Hematopoietic multipotent progenitor cell treated with erythropoietin and hydrocortisone succinate and interleukin-3 and kit ligand, for 4 days (in vitro differentiated cells): ENCODE measurements around the gene METAP2.
A peak's percentile ranks its signal among the peaks of the same experiment; 100 is the strongest.
"Not testable (repeated sequence)": the region's sequence is repeated elsewhere in the genome, so short reads cannot be mapped to it uniquely, and the experiment has no call there.

Experiments used
- DNase-seq: peaks from one replicate; pipeline ENCODE4 v3.0.0-alpha.2; 2015

METAP2 gene

GRCh38 chr12:95473884-95474659 lies at the start of gene METAP2:
METAP2 (plus strand) TSS chr12:95474152; CDS start chr12:95474180, 28 bp downstream.
- DNase-seq = peak; percentile 99

DNA sequence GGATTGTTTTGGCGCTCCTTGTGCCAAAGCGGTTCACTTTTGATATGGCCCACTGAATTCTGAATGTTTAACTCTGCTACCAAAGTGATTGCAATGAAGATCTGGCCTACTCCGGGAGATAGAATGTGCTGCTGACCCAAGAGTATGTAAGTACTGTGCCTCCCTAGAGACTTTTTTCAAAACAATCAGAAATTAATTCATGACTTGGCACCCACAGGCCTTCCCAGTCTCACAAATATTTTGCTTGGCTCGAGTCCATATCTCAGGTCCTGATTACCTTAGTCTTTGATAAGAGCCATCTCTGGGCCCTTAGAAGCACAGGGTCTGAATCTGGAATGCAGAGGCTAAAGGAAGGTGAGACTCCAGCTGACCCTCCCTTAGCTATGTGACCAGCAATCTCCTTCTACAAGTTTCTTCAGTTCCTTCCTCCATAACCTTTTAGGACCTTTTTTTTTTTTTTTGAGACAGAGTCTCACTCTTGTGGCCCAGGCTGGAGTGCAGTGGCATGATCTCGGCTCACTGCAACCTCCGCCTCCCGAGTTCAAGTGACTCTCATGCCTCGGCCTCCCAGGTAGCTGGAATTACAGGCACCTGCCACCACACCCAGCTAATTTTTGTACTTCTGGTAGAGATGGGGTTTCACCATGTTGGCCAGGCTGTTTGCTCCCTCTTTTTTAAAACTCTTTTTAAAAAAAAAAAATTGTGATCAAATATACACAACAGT lies 49.5 kb upstream of the METAP2 start:
- DNase-seq = no peak

- no peak for DNase-seq
Observed at GRCh38 chr12:95429172-95429510, 44.8 kb upstream of the METAP2 start.

DNA sequence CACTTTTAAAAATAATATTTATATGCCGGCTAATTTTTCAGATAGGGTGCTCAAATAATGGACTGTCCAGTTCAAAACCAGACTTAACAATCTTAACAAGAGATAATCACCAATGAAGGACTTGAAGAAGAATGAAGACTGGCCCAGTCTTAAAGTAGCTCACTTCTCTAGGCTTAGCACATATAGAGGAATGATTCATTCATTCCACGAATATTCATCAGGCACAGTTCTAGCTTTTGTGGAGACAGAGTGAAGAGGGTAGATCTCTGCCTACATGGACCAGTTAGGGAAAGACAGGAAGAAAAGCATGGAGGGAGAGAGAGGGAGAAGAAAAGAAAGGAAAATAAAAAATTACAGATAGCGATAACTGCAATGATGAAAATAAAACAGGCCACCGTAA lies 42.8 kb upstream of the METAP2 start:
- no peak for DNase-seq

GRCh38 chr12:95435355-95435754 lies 38.6 kb upstream of the METAP2 start:
- no peak for DNase-seq

DNA sequence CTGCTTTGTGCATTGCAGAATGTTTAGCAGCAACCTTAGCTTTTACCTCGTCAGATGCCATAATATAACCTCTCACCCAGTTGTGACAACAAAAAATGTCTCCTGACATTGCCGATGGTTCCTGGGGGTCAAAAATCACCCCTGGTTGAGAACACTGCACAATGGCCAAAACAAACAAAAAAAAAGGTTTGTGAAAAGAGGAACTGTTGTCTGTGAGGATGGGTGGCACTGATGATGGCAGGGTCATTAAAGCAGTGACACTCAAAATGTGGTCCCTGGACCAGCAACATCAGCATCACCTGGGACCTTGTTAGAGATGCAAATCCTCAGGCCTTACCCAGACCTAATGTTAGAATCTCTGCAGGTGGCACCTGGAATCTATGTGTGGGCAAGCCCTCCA lies 36.4 kb upstream of the METAP2 start:
- DNase-seq = no peak

DNA sequence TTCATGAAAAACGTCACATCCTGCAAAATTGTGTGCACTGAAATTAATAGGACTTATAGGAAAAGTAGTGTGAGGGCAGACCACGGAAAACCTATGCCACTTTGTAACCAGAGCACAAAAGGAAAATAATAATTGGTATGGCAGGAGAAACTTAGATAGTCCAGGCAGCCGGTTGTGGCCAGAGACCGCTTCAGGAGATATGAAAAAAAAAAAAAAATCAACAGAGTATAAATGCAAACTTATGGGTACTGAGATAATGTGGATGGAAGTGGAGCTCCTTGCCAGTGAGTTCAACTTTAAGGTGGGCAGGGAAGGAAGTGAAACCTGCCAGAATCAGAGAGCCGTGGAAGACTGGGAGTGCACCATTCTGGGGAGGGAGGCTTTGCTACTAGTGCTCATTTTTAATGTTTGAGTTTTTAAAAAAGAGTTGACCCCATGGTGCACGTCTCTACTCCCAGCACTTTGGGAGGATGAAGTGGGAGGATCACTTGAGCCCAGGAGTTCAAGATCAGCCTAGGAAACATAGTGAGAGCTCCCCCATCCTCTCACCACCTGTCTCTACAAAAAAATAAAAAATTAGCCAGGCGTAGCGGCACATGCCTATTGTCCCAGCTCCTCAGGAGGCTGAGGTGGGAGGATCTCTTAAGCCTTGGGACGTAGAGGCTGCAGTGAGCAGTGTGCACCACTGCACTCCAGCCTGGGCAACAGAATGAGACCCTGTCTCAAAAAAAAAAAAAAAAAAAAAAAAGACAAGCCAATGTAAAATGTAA lies 34.3 kb upstream of the METAP2 start:
- DNase-seq = peak; percentile 61

DNA sequence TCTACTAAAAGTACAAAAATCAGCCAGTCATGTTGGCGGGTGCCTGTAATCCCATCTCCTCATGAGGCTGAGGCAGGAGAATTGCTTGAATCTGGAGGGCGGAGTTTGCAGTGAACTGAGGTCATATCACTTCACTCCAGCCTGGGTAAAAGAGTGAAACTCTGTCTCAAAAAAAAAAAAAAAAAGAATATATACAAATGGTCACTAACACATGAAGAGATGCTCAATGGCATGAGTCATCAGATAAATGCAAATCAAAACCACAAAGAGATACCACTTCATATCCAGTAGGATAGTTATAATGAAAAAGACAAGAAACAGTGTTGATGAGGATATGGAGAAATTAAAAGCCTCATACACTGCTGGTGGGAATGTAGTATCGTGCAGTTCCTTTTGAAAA lies 33.6 kb upstream of the METAP2 start:
- DNase-seq = peak; percentile 66

- peak; percentile 91 for DNase-seq
Observed at GRCh38 chr12:95443459-95443858, 30.5 kb upstream of the METAP2 start.

- DNase-seq = not testable (repeated sequence)
Observed at GRCh38 chr12:95445099-95445498, 28.9 kb upstream of the METAP2 start.

GRCh38 chr12:95445884-95446505 lies 28.0 kb upstream of the METAP2 start:
- DNase-seq = no peak

GRCh38 chr12:95446506-95446900 lies 27.4 kb upstream of the METAP2 start:
- peak; percentile 23 for DNase-seq

- DNase-seq = not testable (repeated sequence)
Observed at GRCh38 chr12:95449656-95450055, 24.3 kb upstream of the METAP2 start.

DNA sequence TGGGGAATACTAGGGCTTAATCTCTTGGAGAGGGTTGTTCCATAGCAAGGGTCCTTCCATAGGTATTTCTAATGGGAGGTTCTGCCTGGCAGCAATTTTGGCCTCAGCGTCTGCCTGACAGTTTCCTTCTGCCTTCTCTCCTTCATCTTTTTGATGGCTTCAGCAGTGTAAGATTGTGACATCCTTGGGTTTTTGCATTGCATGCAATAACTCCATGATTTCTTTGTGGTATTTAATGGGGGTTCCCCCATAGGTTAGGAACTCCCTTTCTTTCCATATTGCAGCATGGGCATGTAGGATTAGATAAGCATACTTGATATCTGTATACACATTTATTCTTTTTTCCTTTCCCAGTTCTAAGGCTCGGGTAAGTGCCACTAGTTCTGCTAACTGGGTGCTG lies 21.5 kb upstream of the METAP2 start:
- peak; percentile 41 for DNase-seq

- not testable (repeated sequence) for DNase-seq
Observed at GRCh38 chr12:95453881-95454280, 20.1 kb upstream of the METAP2 start.

DNA sequence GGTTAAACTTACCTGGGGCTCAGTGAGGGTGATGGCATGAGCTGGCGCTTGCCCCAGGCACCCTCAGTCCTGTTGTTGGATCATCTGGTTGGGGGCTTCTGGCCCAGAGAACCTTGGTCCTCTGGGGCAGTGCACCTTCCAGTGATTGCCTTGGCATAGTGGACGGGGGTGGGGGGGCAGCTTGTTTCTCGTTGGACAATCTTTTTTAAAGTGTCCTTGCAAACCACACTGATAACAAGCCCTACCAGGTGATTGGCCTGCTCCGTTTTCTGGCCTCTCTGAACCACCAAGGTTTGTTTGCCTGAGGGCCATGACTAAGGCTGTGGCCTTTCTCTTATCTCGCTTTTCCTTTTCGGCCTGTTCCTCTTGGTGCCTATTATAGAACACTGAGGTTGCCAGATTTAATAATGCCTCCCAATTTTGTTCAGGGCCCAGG lies 19.2 kb upstream of the METAP2 start:
- peak; percentile 54 for DNase-seq

- DNase-seq = not testable (repeated sequence)
Observed at GRCh38 chr12:95457605-95458004, 16.3 kb upstream of the METAP2 start.

- no peak for DNase-seq
Observed at GRCh38 chr12:95458761-95459160, 15.2 kb upstream of the METAP2 start.

GRCh38 chr12:95459310-95459709 lies 14.6 kb upstream of the METAP2 start:
- no peak for DNase-seq

GRCh38 chr12:95460105-95460504 lies 13.8 kb upstream of the METAP2 start:
- no peak for DNase-seq

GRCh38 chr12:95460896-95461295 lies 13.1 kb upstream of the METAP2 start:
- DNase-seq = peak; percentile 36

DNA sequence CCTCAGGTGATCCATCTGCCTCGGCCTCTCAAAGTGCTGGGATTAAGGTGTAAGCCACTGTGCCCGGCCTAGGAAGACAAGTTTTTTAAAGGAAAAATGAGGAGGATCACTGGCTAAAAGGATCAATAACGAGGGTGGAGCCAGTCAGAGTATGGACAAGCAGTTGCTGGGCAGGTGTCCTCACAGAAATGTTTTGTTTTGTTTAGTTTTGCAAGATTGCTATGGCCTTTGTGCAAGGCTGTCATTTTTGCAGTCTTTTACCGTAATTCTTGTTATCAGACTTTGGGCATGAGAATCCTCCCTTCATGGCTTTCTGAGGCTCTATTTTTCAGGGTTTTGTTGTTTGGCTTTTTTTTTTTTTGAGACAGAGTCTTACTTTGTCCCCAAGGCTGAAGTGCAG lies 11.9 kb upstream of the METAP2 start:
- DNase-seq = no peak

DNA sequence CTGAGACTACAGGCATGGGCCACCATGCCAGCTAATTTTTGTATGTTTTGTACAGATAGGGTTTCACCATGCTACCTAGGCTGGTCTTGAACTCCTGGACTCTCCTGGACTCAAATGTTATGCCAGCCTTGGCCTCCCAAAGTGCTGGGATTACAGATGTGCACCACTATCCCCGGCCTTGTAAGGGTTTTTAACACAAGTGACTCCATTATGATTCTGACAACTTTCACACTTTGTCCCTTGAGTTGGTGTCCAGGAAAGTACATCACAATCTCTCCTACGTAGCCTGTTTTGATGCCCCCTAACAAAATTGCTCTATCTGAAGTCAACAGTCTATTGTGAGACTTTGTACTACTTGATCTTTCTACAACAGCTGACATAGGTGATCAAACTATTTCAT lies 11.4 kb upstream of the METAP2 start:
- DNase-seq = no peak
